Measurements from ENCODE around the gene ZNF236. TPM values are rescaled to one million over a fixed set of nuclear protein-coding genes. Genes with fewer than 3 reads are reported as not detected.

ZNF236 gene
- total and polyA plus RNA-seq, 4 donors, result 0.83 to 8.2 (median 5.0) TPM

- H3K9me3 ChIP-seq (ENCODE audit: control insufficient read depth in 4 of 4, low read length in 3 of 4), result no peaks in the 10 kb centered on the region
- H3K9ac ChIP-seq (ENCODE audit: low read depth in 1 of 2, low read length in 2 of 2), result no peak overlapping the region
- no peaks in the 10 kb centered on the region for H3K4me1 ChIP-seq (ENCODE audit: control insufficient read depth in 4 of 4, insufficient read depth in 4 of 4, low read length in 3 of 4)
- H3K36me3 ChIP-seq (ENCODE audit: control insufficient read depth in 4 of 4, insufficient read depth in 3 of 4, low read depth in 1 of 4, low read length in 3 of 4), result peaks cover 0 to 29% (median 14%) of the 10 kb centered on the region in 4 donors
- no peaks in the 10 kb centered on the region for H3K27me3 ChIP-seq (ENCODE audit: control insufficient read depth in 4 of 4, insufficient read depth in 4 of 4, low read length in 3 of 4)
- DNase-seq (ENCODE audit: low spot score), result no peak
- H3K4me3 ChIP-seq (ENCODE audit: low read depth in 1 of 3, low read length in 3 of 3), result no peak overlapping the region
- TF ChIP-seq SP1 (IDR thresholded peaks at IDR 0.05) (no peak), RAD21 (IDR thresholded peaks at IDR 0.05) (no peak), CTCF (IDR thresholded peaks at IDR 0.05; ENCODE audit: low read depth, low read length, missing input control) (no peak), MAX (IDR thresholded peaks at IDR 0.05) (no peak), NR2F2 (IDR thresholded peaks at IDR 0.05) (no peak), RXRA (IDR thresholded peaks at IDR 0.05) (no peak), HNF4A (conservative IDR thresholded peaks at IDR 0.05) (no peak), EGR1 (IDR thresholded peaks at IDR 0.05; ENCODE audit: low read depth in 2 of 2) (no peak), HNF4G (IDR thresholded peaks at IDR 0.05) (no peak), REST (IDR thresholded peaks at IDR 0.05) (no peak), FOXA1 (IDR thresholded peaks at IDR 0.05) (no peak), ZBTB33 (IDR thresholded peaks at IDR 0.05) (no peak), GABPA (IDR thresholded peaks at IDR 0.05 in 1 of 2, conservative IDR thresholded peaks at IDR 0.05 in 1 of 2) (no peak), TAF1 (conservative IDR thresholded peaks at IDR 0.05) (no peak), JUND (IDR thresholded peaks at IDR 0.05) (no peak), FOXA2 (IDR thresholded peaks at IDR 0.05) (no peak), YY1 (IDR thresholded peaks at IDR 0.05) (no peak), ATF3 (IDR thresholded peaks at IDR 0.05) (no peak)
- H3K27ac ChIP-seq (ENCODE audit: low read depth in 1 of 2, low read length in 2 of 2), result no peak overlapping the region
- 97% methylated on average over 8 of the region's 8 CpGs for WGBS
Observed at GRCh38 chr18:76889091-76889699, 66.8 kb downstream of the ZNF236 start.

Data from liver (tissue), 9 donors.